Epithelial cell of proximal tubule (primary cell): ENCODE data around the gene SELL. TPM values are rescaled to one million over a fixed set of nuclear protein-coding genes. Genes with fewer than 3 reads are reported as not detected.
"Not testable (repeated sequence)": the region's sequence is repeated elsewhere in the genome, so short reads cannot be mapped to it uniquely, and the experiment has no call there.

Experiments used
- DNase-seq: peaks from one replicate; pipeline ENCODE4 v3.0.0-alpha.2; 2011; ENCODE audit warnings: low read depth
- H3K4me3 ChIP-seq: 2 replicates; pipeline ENCODE4 v1.5.1; 2011; ENCODE audit warnings: low read depth, mild to moderate bottlenecking, low read length
- CTCF ChIP-seq: conservative IDR thresholded peaks from 2 replicates; pipeline ENCODE4 v1.5.1; 2012; ENCODE audit warnings: low read depth, mild to moderate bottlenecking, low read length
- total RNA-seq: library from RNA; depleted of rRNA; stranded (reverse); fragments of >200 nt; gene quantifications from 2 replicates; pipeline ENCODE4 v1.2.3, GENCODE V29; 2015

SELL gene
- total RNA-seq, 1 donor from 2014 or later = not detected

GRCh38 chr1:169658777-169659176, 52.6 kb downstream of the SELL start:
- H3K4me3 ChIP-seq, DNase-seq: not testable (repeated sequence)

GRCh38 chr1:169653873-169654272, 57.5 kb downstream of the SELL start:
- TF ChIP-seq CTCF = no peak
- H3K4me3 ChIP-seq = no peak overlapping the region
- DNase-seq = no peak

GRCh38 chr1:169651035-169651434, 60.4 kb downstream of the SELL start:
- TF ChIP-seq CTCF = no peak
- no peak for DNase-seq

GRCh38 chr1:169650551-169650950, 60.9 kb downstream of the SELL start:
- DNase-seq = no peak
- no peak overlapping the region for H3K4me3 ChIP-seq
- TF ChIP-seq CTCF = no peak

More at GRCh38 chr1:169651035-169651434, 60.4 kb downstream of the SELL start:
- H3K4me3 ChIP-seq = no peak overlapping the region

GRCh38 chr1:169648709-169649108, 62.7 kb downstream of the SELL start:
- H3K4me3 ChIP-seq = no peak overlapping the region
- DNase-seq = no peak
- no peak for TF ChIP-seq CTCF

GRCh38 chr1:169648187-169648586, 63.2 kb downstream of the SELL start:
- no peak for DNase-seq
- no peak for TF ChIP-seq CTCF
- H3K4me3 ChIP-seq = no peak overlapping the region

- H3K4me3 ChIP-seq = no peak overlapping the region
- no peak for TF ChIP-seq CTCF
- DNase-seq = no peak
These were observed 63.9 kb downstream of the SELL start for GRCh38 chr1:169647512-169647911.

- H3K4me3 ChIP-seq = no peak overlapping the region
- TF ChIP-seq CTCF = no peak
- no peak for DNase-seq
These were observed 67.1 kb downstream of the SELL start for GRCh38 chr1:169644297-169644696.
